Ovary (tissue), 9 donors: Measurements from ENCODE around the gene RBPJ. TPM values are rescaled to one million over a fixed set of nuclear protein-coding genes. Genes with fewer than 3 reads are reported as not detected.

Source experiments
- DNase-seq, 5 donors: peaks; one replicate each; pipeline ENCODE4 v3.0.0-alpha.2; 2019 to 2020
- H3K27ac ChIP-seq, 2 donors: fragments of 200-600 bp; one replicate each; pipeline versions ENCODE4 v1.5.1 to v1.8.0; 2019 to 2022
- H3K27me3 ChIP-seq: fragments of 200-600 bp; one replicate; pipeline ENCODE4 v1.8.0; 2022
- H3K36me3 ChIP-seq: fragments of 200-600 bp; sonication (generic); one replicate; pipeline ENCODE4 v1.5.1; 2019
- H3K4me1 ChIP-seq: one replicate; pipeline ENCODE4 v1.8.1; 2013; ENCODE audit warnings: mild to moderate bottlenecking, moderate library complexity; ENCODE audit not compliant: insufficient read depth
- H3K4me3 ChIP-seq: fragments of 200-600 bp; sonication (generic); one replicate; pipeline ENCODE4 v1.5.1; 2017
- H3K9me3 ChIP-seq, 2 donors: fragments of 200-600 bp in 1 of 2; sonication (generic) in 1 of 2; one replicate each; pipeline versions ENCODE4 v1.5.1 to v1.8.1; 2013 to 2019; ENCODE audit warnings: mild to moderate bottlenecking in 1 of 2, moderate library complexity in 1 of 2
- CTCF ChIP-seq, 3 donors: fragments of 450-650 bp in 2 of 3; fragments of 200-600 bp in 1 of 3; IDR thresholded peaks; one replicate each; pipeline versions ENCODE4 v1.5.1 to v1.8.0; 2016 to 2022; ENCODE audit warnings: antibody characterized with exemption in 3 of 3, mild to moderate bottlenecking in 1 of 3
- EP300 ChIP-seq: sonication (generic); formaldehyde crosslinking; IDR thresholded peaks from one replicate; pipeline ENCODE4 v1.6.1; 2017; ENCODE audit warnings: antibody characterized with exemption
- POLR2A ChIP-seq: fragments of 450-650 bp; IDR thresholded peaks from one replicate; pipeline ENCODE4 v1.6.1; 2017; ENCODE audit warnings: antibody characterized with exemption, mild to moderate bottlenecking, moderate library complexity
- WGBS, 3 donors: extraction: QIAGEN DNeasy Blood & Tissue Kit in 1 of 3; methylation state at CpG; one replicate each; pipeline versions ENCODE4 v1.1.5 to v1.1.7; 2013 to 2017; 5-methylcytosine and 5-hydroxymethylcytosine counted together
- intact Hi-C, 4 donors: fragments of 100-400 bp; cut with DNase I; formaldehyde crosslinking; loops; one replicate each; pipeline versions ENCODE4 v1.11.0 to v1.15.1; 2022 to 2023
- polyA plus RNA-seq, 2 donors: library from polyadenylated mRNA; stranded (reverse); fragments of 200-250 nt in 1 of 2; fragments of 350-450 nt in 1 of 2; fragmentation: Illumina TruSeq in 1 of 2; extraction: RNeasy Lipid Tissue Mini Kit (QIAGEN cat#74804) in 1 of 2; gene quantifications; one replicate each; pipeline ENCODE4 v1.2.3, GENCODE V29; 2013 to 2014
- total RNA-seq, 7 donors: library from RNA; depleted of rRNA in 2 of 7; stranded (reverse); fragments of >200 nt in 2 of 7; fragmentation: NEBNext Ultra II Directional in 3 of 7; extraction: Animal tissue kit (Norgen Biotek cat#: 25700) in 3 of 7; gene quantifications; one replicate each; pipeline versions ENCODE4 v1.1.0 to v1.2.4, GENCODE V29; 2016 to 2023
- donor health status: DM: no; HTN: no; CAD: no; lungs with moderate emphysema.
- donor health status: DM: no; HTN: no; CAD: no.
- donor health status: Bipolar disorder and iron deficiency.
- donor health status: DM: yes; HTN: yes; CAD: no.
- donor health status: DM: no; HTN: no; CAD: no.
- donor health status: DM: yes; HTN: yes; CAD: no.

RBPJ gene
- total and polyA plus RNA-seq, 9 donors, result 36.0 to 75.1 (median 62.7) TPM

DNA sequence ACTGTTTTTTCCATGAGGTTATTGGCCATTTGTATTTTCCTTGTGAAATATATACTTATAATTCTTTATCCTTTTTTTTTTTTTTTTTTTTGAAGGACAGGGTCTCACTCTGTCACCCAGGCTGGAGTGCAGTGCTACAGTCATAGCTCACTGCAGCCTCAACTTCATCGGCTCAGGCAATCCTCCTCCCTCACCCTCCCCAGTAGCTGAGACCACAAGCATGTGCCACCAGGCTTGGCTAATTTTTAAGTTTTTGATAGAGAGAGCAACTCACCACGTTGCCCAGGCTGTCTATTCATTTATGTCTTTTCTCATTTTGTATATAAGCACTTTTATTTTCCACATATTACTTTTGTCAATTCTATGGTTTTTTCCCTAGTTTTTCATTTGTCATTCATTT, 16.8 kb downstream of the RBPJ start:
- intact Hi-C loops, result loop anchor here in 2 of 4 donors (10.0 kb wide), 2 partner anchors 57 to 667 kb away; no protein-coding TSS in a partner anchor
- TF ChIP-seq POLR2A, result no peak
- TF ChIP-seq EP300, result no peak
- no peak for TF ChIP-seq CTCF (IDR thresholded peaks at IDR 0.05)
- no peaks in the 10 kb centered on the region for H3K27me3 ChIP-seq

GRCh38 chr4:26342328-26343037, 21.7 kb downstream of the RBPJ start:
- TF ChIP-seq EP300, result no peak
- TF ChIP-seq POLR2A, result no peak
- no peak for TF ChIP-seq CTCF (IDR thresholded peaks at IDR 0.05)
- Histone ChIP-seq H3K4me1 (peaks cover 17% of the 10 kb centered on the region), H3K9me3 (no peaks in the 10 kb centered on the region), H3K27ac (no peak overlapping the region), H3K36me3 (no peaks in the 10 kb centered on the region), H3K27me3 (no peaks in the 10 kb centered on the region), H3K4me3 (no peak overlapping the region)
- 46 to 61% (median 51%) methylated on average over 3 of the region's 3 CpGs for WGBS, 3 donors
- intact Hi-C loops, result no loop called here
- no peak for DNase-seq

More for the DNA sequence above, 16.8 kb downstream of the RBPJ start:
- no peak overlapping the region for H3K27ac ChIP-seq
- peaks cover 9% of the 10 kb centered on the region for H3K4me1 ChIP-seq
- no peak for DNase-seq
- H3K9me3 ChIP-seq, result no peaks in the 10 kb centered on the region
- whole genome bisulfite sequencing, 3 donors, result 77 to 79% (median 78%) methylated on average over 2 of the region's 2 CpGs
- H3K36me3 ChIP-seq, result no peaks in the 10 kb centered on the region
- no peak overlapping the region for H3K4me3 ChIP-seq

DNA sequence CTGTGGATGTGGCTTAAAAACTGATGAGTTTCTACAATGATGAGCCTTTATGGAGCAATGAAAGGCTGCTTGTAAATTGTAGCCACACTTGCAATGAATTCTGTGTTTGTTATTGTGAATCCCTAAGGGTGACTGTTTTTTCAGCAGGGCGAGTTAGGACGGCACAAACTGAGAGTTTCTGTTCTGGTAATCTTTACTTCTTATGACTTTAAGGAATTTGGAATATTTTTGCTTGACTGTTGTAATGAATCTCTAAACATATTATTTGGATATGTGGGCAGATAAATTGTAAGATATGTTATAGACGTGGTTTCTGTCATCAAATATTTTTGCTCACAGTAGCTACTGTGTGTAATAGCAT, 22.2 kb downstream of the RBPJ start:
- no peak overlapping the region for H3K27ac ChIP-seq
- TF ChIP-seq CTCF (IDR thresholded peaks at IDR 0.05) (no peak), POLR2A (no peak), EP300 (no peak)
- H3K4me1 ChIP-seq, result peaks cover 17% of the 10 kb centered on the region
- H3K4me3 ChIP-seq, result no peak overlapping the region
- H3K9me3 ChIP-seq, result no peaks in the 10 kb centered on the region
- H3K36me3 ChIP-seq, result no peaks in the 10 kb centered on the region
- no peaks in the 10 kb centered on the region for H3K27me3 ChIP-seq
- intact Hi-C loops, result no loop called here
- no peak for DNase-seq
- WGBS, 3 donors, result 35 to 53% (median 40%) methylated on average over 3 of the region's 3 CpGs

DNA sequence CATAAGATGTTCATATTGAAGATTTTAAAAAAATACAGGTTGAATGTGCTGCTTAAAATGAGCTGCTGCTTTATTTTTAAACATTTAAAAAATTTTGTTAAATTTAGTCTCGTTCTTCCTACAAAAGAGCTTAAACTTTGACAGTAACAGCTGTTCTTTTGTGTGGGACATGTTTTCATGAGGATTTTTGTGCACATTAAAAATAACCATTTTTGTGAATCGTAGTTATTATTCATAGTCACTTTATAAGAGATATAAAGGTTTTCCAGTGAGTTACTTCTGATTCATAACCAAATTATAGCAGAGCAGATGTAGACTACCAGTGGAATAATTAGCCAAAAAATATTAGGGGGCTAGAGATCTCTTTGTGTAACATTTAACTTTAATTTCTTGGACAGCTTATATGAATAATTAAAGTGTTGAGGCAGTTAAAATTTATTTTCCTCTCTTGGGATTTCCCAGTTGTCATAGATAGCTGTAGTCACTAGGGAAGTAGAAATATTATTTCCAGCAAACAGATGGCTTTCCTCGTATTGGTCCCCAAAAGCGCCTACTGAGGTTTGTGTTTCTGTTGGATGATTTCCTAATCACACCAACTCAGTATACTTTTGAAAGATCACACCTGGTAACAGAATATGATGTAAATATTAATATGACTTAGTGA, 24.2 kb downstream of the RBPJ start:
- no peaks in the 10 kb centered on the region for H3K36me3 ChIP-seq
- TF ChIP-seq EP300 (no peak), POLR2A (no peak), CTCF (IDR thresholded peaks at IDR 0.05) (no peak)
- DNase-seq, result no peak
- WGBS, 3 donors, result 9 to 19% (median 9%) methylated on average over 4 of the region's 4 CpGs
- H3K27me3 ChIP-seq, result no peaks in the 10 kb centered on the region
- peaks cover 15% of the 10 kb centered on the region for H3K4me1 ChIP-seq
- intact Hi-C loops, result no loop called here
- no peaks in the 10 kb centered on the region for H3K9me3 ChIP-seq
- no peak overlapping the region for H3K27ac ChIP-seq
- no peak overlapping the region for H3K4me3 ChIP-seq
